Measurements from ENCODE around the gene AREG. TPM values are rescaled to one million over a fixed set of nuclear protein-coding genes. Genes with fewer than 3 reads are reported as not detected.

AREG gene
- total and polyA plus RNA-seq, 9 of the 15 experiments (the other 6 are each of a cell fraction or from before 2014, with no cell fraction given), result 1.4 to 7.7 (median 5.4) TPM

DNA sequence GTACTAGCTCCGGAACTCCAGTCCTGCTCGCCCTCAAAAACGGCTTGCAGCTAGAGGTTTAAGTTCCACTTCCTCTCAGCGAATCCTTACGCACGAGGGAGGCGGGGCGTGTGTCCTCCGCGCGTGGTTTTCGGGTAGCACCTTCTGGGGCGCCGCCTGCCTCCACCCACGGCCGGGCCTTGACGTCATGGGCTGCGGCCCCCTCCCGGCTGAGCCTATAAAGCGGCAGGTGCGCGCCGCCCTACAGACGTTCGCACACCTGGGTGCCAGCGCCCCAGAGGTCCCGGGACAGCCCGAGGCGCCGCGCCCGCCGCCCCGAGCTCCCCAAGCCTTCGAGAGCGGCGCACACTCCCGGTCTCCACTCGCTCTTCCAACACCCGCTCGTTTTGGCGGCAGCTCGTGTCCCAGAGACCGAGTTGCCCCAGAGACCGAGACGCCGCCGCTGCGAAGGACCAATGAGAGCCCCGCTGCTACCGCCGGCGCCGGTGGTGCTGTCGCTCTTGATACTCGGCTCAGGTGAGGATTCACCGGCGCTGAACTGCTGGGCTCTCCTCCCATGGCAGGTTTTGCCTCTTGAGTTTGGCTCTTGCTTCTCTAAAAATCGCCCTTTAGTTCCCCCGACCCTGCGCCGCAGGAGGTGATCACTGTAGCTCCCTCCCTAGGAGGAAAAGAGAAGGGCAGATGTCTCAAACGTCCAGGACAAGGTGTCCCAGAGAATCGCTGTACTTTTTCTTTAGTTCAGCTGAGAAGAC is at the start of gene AREG (continued):
- TF ChIP-seq, protein P1, sequence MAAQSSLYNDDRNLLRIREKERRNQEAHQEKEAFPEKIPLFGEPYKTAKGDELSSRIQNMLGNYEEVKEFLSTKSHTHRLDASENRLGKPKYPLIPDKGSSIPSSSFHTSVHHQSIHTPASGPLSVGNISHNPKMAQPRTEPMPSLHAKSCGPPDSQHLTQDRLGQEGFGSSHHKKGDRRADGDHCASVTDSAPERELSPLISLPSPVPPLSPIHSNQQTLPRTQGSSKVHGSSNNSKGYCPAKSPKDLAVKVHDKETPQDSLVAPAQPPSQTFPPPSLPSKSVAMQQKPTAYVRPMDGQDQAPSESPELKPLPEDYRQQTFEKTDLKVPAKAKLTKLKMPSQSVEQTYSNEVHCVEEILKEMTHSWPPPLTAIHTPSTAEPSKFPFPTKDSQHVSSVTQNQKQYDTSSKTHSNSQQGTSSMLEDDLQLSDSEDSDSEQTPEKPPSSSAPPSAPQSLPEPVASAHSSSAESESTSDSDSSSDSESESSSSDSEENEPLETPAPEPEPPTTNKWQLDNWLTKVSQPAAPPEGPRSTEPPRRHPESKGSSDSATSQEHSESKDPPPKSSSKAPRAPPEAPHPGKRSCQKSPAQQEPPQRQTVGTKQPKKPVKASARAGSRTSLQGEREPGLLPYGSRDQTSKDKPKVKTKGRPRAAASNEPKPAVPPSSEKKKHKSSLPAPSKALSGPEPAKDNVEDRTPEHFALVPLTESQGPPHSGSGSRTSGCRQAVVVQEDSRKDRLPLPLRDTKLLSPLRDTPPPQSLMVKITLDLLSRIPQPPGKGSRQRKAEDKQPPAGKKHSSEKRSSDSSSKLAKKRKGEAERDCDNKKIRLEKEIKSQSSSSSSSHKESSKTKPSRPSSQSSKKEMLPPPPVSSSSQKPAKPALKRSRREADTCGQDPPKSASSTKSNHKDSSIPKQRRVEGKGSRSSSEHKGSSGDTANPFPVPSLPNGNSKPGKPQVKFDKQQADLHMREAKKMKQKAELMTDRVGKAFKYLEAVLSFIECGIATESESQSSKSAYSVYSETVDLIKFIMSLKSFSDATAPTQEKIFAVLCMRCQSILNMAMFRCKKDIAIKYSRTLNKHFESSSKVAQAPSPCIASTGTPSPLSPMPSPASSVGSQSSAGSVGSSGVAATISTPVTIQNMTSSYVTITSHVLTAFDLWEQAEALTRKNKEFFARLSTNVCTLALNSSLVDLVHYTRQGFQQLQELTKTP (IDR thresholded peaks at IDR 0.05; ENCODE audit: low read depth in 1 of 2, partially characterized antibody in 2 of 2), result peak in 1 of 2 experiments; percentile 62
- TF ChIP-seq MAFK (IDR thresholded peaks at IDR 0.05; ENCODE audit: low read length), result no peak
- TF ChIP-seq XRCC4 (IDR thresholded peaks at IDR 0.05; ENCODE audit: extremely low read depth, insufficient read depth, insufficient read length), result no peak
- TF ChIP-seq ZNF561 (CRISPR knock-in tag; conservative IDR thresholded peaks at IDR 0.05), result no peak
- TF ChIP-seq ZNF586 (CRISPR knock-in tag; conservative IDR thresholded peaks at IDR 0.05), result no peak
- TF ChIP-seq, protein P2, sequence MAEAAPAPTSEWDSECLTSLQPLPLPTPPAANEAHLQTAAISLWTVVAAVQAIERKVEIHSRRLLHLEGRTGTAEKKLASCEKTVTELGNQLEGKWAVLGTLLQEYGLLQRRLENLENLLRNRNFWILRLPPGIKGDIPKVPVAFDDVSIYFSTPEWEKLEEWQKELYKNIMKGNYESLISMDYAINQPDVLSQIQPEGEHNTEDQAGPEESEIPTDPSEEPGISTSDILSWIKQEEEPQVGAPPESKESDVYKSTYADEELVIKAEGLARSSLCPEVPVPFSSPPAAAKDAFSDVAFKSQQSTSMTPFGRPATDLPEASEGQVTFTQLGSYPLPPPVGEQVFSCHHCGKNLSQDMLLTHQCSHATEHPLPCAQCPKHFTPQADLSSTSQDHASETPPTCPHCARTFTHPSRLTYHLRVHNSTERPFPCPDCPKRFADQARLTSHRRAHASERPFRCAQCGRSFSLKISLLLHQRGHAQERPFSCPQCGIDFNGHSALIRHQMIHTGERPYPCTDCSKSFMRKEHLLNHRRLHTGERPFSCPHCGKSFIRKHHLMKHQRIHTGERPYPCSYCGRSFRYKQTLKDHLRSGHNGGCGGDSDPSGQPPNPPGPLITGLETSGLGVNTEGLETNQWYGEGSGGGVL (CRISPR knock-in tag; IDR thresholded peaks at IDR 0.05), result no peak
- TF ChIP-seq TOE1 (IDR thresholded peaks at IDR 0.05; ENCODE audit: borderline replicate concordance), result peak; percentile 20; the same call in 1 of the 2 replicates
- TF ChIP-seq TOE1 (CRISPR knock-in tag; IDR thresholded peaks at IDR 0.05; ENCODE audit: borderline replicate concordance, low read depth), result no peak
- no peak for TF ChIP-seq PRMT5 (CRISPR knock-in tag; IDR thresholded peaks at IDR 0.05)
- TF ChIP-seq PCBP1 (IDR thresholded peaks at IDR 0.05; ENCODE audit: low read depth, low read length, poor library complexity, severe bottlenecking), result no peak
- TF ChIP-seq ZFPM2 (CRISPR knock-in tag; IDR thresholded peaks at IDR 0.05), result no peak
- 0 out of 2 replicates have a peak, but pooled peaks have one; percentile 12 for TF ChIP-seq NR2C2 (CRISPR knock-in tag; IDR thresholded peaks at IDR 0.05)
- peak; percentile 45; the same call in 1 of the 2 replicates for TF ChIP-seq NR2C2 (tag; IDR thresholded peaks at IDR 0.05)
- TF ChIP-seq, protein P3, sequence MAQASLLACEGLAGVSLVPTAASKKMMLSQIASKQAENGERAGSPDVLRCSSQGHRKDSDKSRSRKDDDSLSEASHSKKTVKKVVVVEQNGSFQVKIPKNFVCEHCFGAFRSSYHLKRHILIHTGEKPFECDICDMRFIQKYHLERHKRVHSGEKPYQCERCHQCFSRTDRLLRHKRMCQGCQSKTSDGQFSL (CRISPR knock-in tag; IDR thresholded peaks at IDR 0.05), result peak; percentile 52; the same call in 1 of the 2 replicates
- TF ChIP-seq, protein P3 (tag; IDR thresholded peaks at IDR 0.05), result no peak
- TF ChIP-seq CBFA2T3 (IDR thresholded peaks at IDR 0.05), result no peak
- TF ChIP-seq PHF8 (IDR thresholded peaks at IDR 0.05; ENCODE audit: borderline replicate concordance, low read length), result peak; percentile 46; the same call in 1 of the 2 replicates
- TF ChIP-seq ZZZ3 (IDR thresholded peaks at IDR 0.05), result no peak
- TF ChIP-seq FOXJ3 (CRISPR knock-in tag; IDR thresholded peaks at IDR 0.05), result no peak
- TF ChIP-seq KLF1 (tag; IDR thresholded peaks at IDR 0.05), result no peak
- TF ChIP-seq ZEB2 (IDR thresholded peaks at IDR 0.05), result peak; percentile 90
- TF ChIP-seq HOXB6 (CRISPR knock-in tag; IDR thresholded peaks at IDR 0.05; ENCODE audit: borderline replicate concordance), result no peak
- TF ChIP-seq ZNF589 (CRISPR knock-in tag; IDR thresholded peaks at IDR 0.05; ENCODE audit: low read depth), result peak; percentile 72

Data from K562 (cell line).